Measurements from ENCODE around the gene MAGEA12.
"Not testable (repeated sequence)": the region's sequence is repeated elsewhere in the genome, so short reads cannot be mapped to it uniquely, and the experiment has no call there.

MAGEA12 gene

GRCh38 chrX:152734143-152734858 lies 744 bp downstream of the MAGEA12 start:
- H3K4me1 ChIP-seq (ENCODE audit: control insufficient read depth, insufficient read depth, low read depth, low read length); H3K4me2 ChIP-seq (ENCODE audit: low read length, poor library complexity, severe bottlenecking); H2BK120ac ChIP-seq (ENCODE audit: low read depth, low read length); H2AK5ac ChIP-seq (ENCODE audit: low read length, severe bottlenecking); H2BK12ac ChIP-seq (ENCODE audit: low read length in 2 of 2); H3K9me3 ChIP-seq (ENCODE audit: control insufficient read depth, low read length); DNase-seq; H3K27ac ChIP-seq (ENCODE audit: low read length, poor library complexity, severe bottlenecking); H3K23ac ChIP-seq (ENCODE audit: low read length in 2 of 2); H2BK15ac ChIP-seq (ENCODE audit: low read depth, poor library complexity, severe bottlenecking); H4K91ac ChIP-seq (ENCODE audit: low read length); H3K9ac ChIP-seq (ENCODE audit: low read length); H3K4me3 ChIP-seq (ENCODE audit: insufficient read depth in 1 of 2, low read depth in 1 of 2, low read length in 2 of 2); H3K27me3 ChIP-seq (ENCODE audit: control insufficient read depth in 1 of 2, insufficient read depth in 1 of 2, low read length in 2 of 2); H3K79me1 ChIP-seq (replicated peaks; ENCODE audit: low read length, poor library complexity, severe bottlenecking); H3K4ac ChIP-seq (ENCODE audit: low read depth in 1 of 2, low read length in 2 of 2); H2AFZ ChIP-seq (ENCODE audit: low read depth, low read length); H3K36me3 ChIP-seq (ENCODE audit: control insufficient read depth in 1 of 2, insufficient read depth in 2 of 2, low read depth in 1 of 2, low read length in 2 of 2); H3K18ac ChIP-seq (ENCODE audit: low read depth in 1 of 2, low read length in 2 of 2); H4K8ac ChIP-seq (ENCODE audit: low read length); H3K14ac ChIP-seq (ENCODE audit: low read length in 2 of 2); H2BK5ac ChIP-seq (ENCODE audit: low read depth, low read length, poor library complexity, severe bottlenecking): not testable (repeated sequence)
- 88% methylated on average over 15 of the region's 22 CpGs for WGBS

- H3K4me3 ChIP-seq (ENCODE audit: insufficient read depth in 1 of 2, low read depth in 1 of 2, low read length in 2 of 2) = no peak overlapping the region
- no peaks in the 10 kb centered on the region for H3K9me3 ChIP-seq (ENCODE audit: control insufficient read depth, low read length)
- H2BK15ac ChIP-seq (ENCODE audit: low read depth, poor library complexity, severe bottlenecking) = no peak overlapping the region
- H4K8ac ChIP-seq (ENCODE audit: low read length) = no peak overlapping the region
- WGBS = 52% methylated on average over 2 of the region's 2 CpGs
- H3K9ac ChIP-seq (ENCODE audit: low read length) = no peak overlapping the region
- no peak overlapping the region for H2AK5ac ChIP-seq (ENCODE audit: low read length, severe bottlenecking)
- H4K91ac ChIP-seq (ENCODE audit: low read length) = no peak overlapping the region
- H2BK5ac ChIP-seq (ENCODE audit: low read depth, low read length, poor library complexity, severe bottlenecking) = no peak overlapping the region
- H2BK120ac ChIP-seq (ENCODE audit: low read depth, low read length) = no peak overlapping the region
- H3K27me3 ChIP-seq (ENCODE audit: control insufficient read depth in 1 of 2, insufficient read depth in 1 of 2, low read length in 2 of 2) = peaks cover 0 to 3% of the 10 kb centered on the region in 2 experiments
- H3K4ac ChIP-seq (ENCODE audit: low read depth in 1 of 2, low read length in 2 of 2) = no peak overlapping the region
- H3K14ac ChIP-seq (ENCODE audit: low read length in 2 of 2) = no peak overlapping the region
- H3K79me1 ChIP-seq (replicated peaks; ENCODE audit: low read length, poor library complexity, severe bottlenecking) = no peaks in the 10 kb centered on the region
- no peak overlapping the region for H3K18ac ChIP-seq (ENCODE audit: low read depth in 1 of 2, low read length in 2 of 2)
- H3K23ac ChIP-seq (ENCODE audit: low read length in 2 of 2) = no peak overlapping the region
- no peak overlapping the region for H2BK12ac ChIP-seq (ENCODE audit: low read length in 2 of 2)
- DNase-seq = no peak
- H3K4me1 ChIP-seq (ENCODE audit: control insufficient read depth, insufficient read depth, low read depth, low read length) = no peaks in the 10 kb centered on the region
- H3K36me3 ChIP-seq (ENCODE audit: control insufficient read depth in 1 of 2, insufficient read depth in 2 of 2, low read depth in 1 of 2, low read length in 2 of 2) = no peaks in the 10 kb centered on the region
- H3K4me2 ChIP-seq (ENCODE audit: low read length, poor library complexity, severe bottlenecking) = no peak overlapping the region
- no peak overlapping the region for H3K27ac ChIP-seq (ENCODE audit: low read length, poor library complexity, severe bottlenecking)
- H2AFZ ChIP-seq (ENCODE audit: low read depth, low read length) = no peak overlapping the region
These were observed 1.5 kb downstream of the MAGEA12 start for GRCh38 chrX:152735101-152735500.

- DNase-seq = no peak
- no peaks in the 10 kb centered on the region for H3K36me3 ChIP-seq (ENCODE audit: control insufficient read depth in 1 of 2, insufficient read depth in 2 of 2, low read depth in 1 of 2, low read length in 2 of 2)
These were observed 2.4 kb downstream of the MAGEA12 start for GRCh38 chrX:152735860-152736511.

GRCh38 chrX:152736528-152736927 lies 3.0 kb downstream of the MAGEA12 start:
- not testable (repeated sequence) for H3K4me1 ChIP-seq (ENCODE audit: control insufficient read depth, insufficient read depth, low read depth, low read length); H3K9me3 ChIP-seq (ENCODE audit: control insufficient read depth, low read length); H3K9ac ChIP-seq (ENCODE audit: low read length); H3K79me1 ChIP-seq (replicated peaks; ENCODE audit: low read length, poor library complexity, severe bottlenecking); H4K91ac ChIP-seq (ENCODE audit: low read length); H3K18ac ChIP-seq (ENCODE audit: low read depth in 1 of 2, low read length in 2 of 2); H3K36me3 ChIP-seq (ENCODE audit: control insufficient read depth in 1 of 2, insufficient read depth in 2 of 2, low read depth in 1 of 2, low read length in 2 of 2); H4K8ac ChIP-seq (ENCODE audit: low read length); H3K23ac ChIP-seq (ENCODE audit: low read length in 2 of 2); H3K27me3 ChIP-seq (ENCODE audit: control insufficient read depth in 1 of 2, insufficient read depth in 1 of 2, low read length in 2 of 2); H3K4me2 ChIP-seq (ENCODE audit: low read length, poor library complexity, severe bottlenecking); H3K27ac ChIP-seq (ENCODE audit: low read length, poor library complexity, severe bottlenecking); H2AK5ac ChIP-seq (ENCODE audit: low read length, severe bottlenecking); H2BK5ac ChIP-seq (ENCODE audit: low read depth, low read length, poor library complexity, severe bottlenecking); H2BK15ac ChIP-seq (ENCODE audit: low read depth, poor library complexity, severe bottlenecking); H3K4ac ChIP-seq (ENCODE audit: low read depth in 1 of 2, low read length in 2 of 2); H3K14ac ChIP-seq (ENCODE audit: low read length in 2 of 2); DNase-seq; H2BK12ac ChIP-seq (ENCODE audit: low read length in 2 of 2); H2AFZ ChIP-seq (ENCODE audit: low read depth, low read length); H2BK120ac ChIP-seq (ENCODE audit: low read depth, low read length); H3K4me3 ChIP-seq (ENCODE audit: insufficient read depth in 1 of 2, low read depth in 1 of 2, low read length in 2 of 2)
- WGBS = 84% methylated on average over 11 of the region's 12 CpGs

More at GRCh38 chrX:152735860-152736511, 2.4 kb downstream of the MAGEA12 start:
- H3K4me3 ChIP-seq (ENCODE audit: insufficient read depth in 1 of 2, low read depth in 1 of 2, low read length in 2 of 2) = no peak overlapping the region
- no peak overlapping the region for H3K14ac ChIP-seq (ENCODE audit: low read length in 2 of 2)
- no peaks in the 10 kb centered on the region for H3K79me1 ChIP-seq (replicated peaks; ENCODE audit: low read length, poor library complexity, severe bottlenecking)
- no peak overlapping the region for H3K27ac ChIP-seq (ENCODE audit: low read length, poor library complexity, severe bottlenecking)
- no peak overlapping the region for H3K9ac ChIP-seq (ENCODE audit: low read length)
- H2BK15ac ChIP-seq (ENCODE audit: low read depth, poor library complexity, severe bottlenecking) = no peak overlapping the region
- no peak overlapping the region for H2BK120ac ChIP-seq (ENCODE audit: low read depth, low read length)
- H2AK5ac ChIP-seq (ENCODE audit: low read length, severe bottlenecking) = no peak overlapping the region
- no peak overlapping the region for H4K8ac ChIP-seq (ENCODE audit: low read length)
- H2BK5ac ChIP-seq (ENCODE audit: low read depth, low read length, poor library complexity, severe bottlenecking) = no peak overlapping the region
- no peak overlapping the region for H3K4me2 ChIP-seq (ENCODE audit: low read length, poor library complexity, severe bottlenecking)
- H2AFZ ChIP-seq (ENCODE audit: low read depth, low read length) = no peak overlapping the region
- H3K9me3 ChIP-seq (ENCODE audit: control insufficient read depth, low read length) = no peaks in the 10 kb centered on the region
- H3K23ac ChIP-seq (ENCODE audit: low read length in 2 of 2) = no peak overlapping the region
- H3K4ac ChIP-seq (ENCODE audit: low read depth in 1 of 2, low read length in 2 of 2) = no peak overlapping the region
- H3K18ac ChIP-seq (ENCODE audit: low read depth in 1 of 2, low read length in 2 of 2) = no peak overlapping the region
- no peak overlapping the region for H4K91ac ChIP-seq (ENCODE audit: low read length)
- H3K4me1 ChIP-seq (ENCODE audit: control insufficient read depth, insufficient read depth, low read depth, low read length) = no peaks in the 10 kb centered on the region
- no peak overlapping the region for H2BK12ac ChIP-seq (ENCODE audit: low read length in 2 of 2)
- peaks cover 0 to 3% of the 10 kb centered on the region in 2 experiments for H3K27me3 ChIP-seq (ENCODE audit: control insufficient read depth in 1 of 2, insufficient read depth in 1 of 2, low read length in 2 of 2)
- 81% methylated on average over 11 of the region's 12 CpGs for WGBS

All from mesenchymal stem cell (in vitro differentiated cells and primary cell).